Endothelial cell of umbilical vein (primary cell): ENCODE measurements around the gene FAM120A. TPM values are rescaled to one million over a fixed set of nuclear protein-coding genes. Genes with fewer than 3 reads are reported as not detected.

Experiments used
- BruUV-seq: library from RNA; stranded (reverse); fragments of 400-500 nt; replicated peaks from 2 replicates; lab custom pipeline; 2021; lab: Mats Ljungman, UMichigan
- CTCF ChIA-PET: fragments of 300-600, 350-600 bp; sonication (Branson Sonifier 250); formaldehyde crosslinking; loops from one replicate; lab custom pipeline; 2021; ENCODE audit warnings: antibody characterized with exemption, inconsistent platforms; lab: Charles Lee
- POLR2A ChIA-PET: fragments of 300-600, 350-600 bp; sonication (Branson Sonifier 250); formaldehyde crosslinking; loops from one replicate; lab custom pipeline; 2021; ENCODE audit warnings: antibody characterized with exemption, inconsistent platforms; lab: Charles Lee
- DNase-seq: peaks from one replicate; pipeline ENCODE4 v3.0.0-alpha.2; 2011; ENCODE audit warnings: low read depth, low spot score
- FAIRE-seq: peaks from 2 replicates; lab custom pipeline; 2011; peaks lifted over from hg19 to GRCh38; lab: Jason Lieb, UNC
- H2AFZ ChIP-seq: 2 replicates; pipeline ENCODE4 v1.6.0; 2012; ENCODE audit warnings: low read depth, low read length, control low read depth, inconsistent platforms
- H3K27ac ChIP-seq: 2 replicates; pipeline ENCODE4 v1.5.1; 2011; ENCODE audit warnings: low read depth, mild to moderate bottlenecking, control low read depth, low read length, moderate library complexity; ENCODE audit not compliant: insufficient read depth
- H3K27me3 ChIP-seq, 2 experiments: 2 replicates each; pipeline versions ENCODE4 v1.6.0 to v1.6.1; 2011; ENCODE audit warnings: low read length in 2 of 2, mixed read lengths in 1 of 2; ENCODE audit not compliant: control insufficient read depth in 2 of 2, insufficient read depth in 2 of 2
- H3K36me3 ChIP-seq, 2 experiments: 2 replicates in 1 of 2; 3 replicates in 1 of 2; pipeline ENCODE4 v1.5.1; 2011; ENCODE audit warnings: low read length in 2 of 2, mild to moderate bottlenecking in 1 of 2, moderate library complexity in 1 of 2; ENCODE audit not compliant: control insufficient read depth in 2 of 2, insufficient read depth in 2 of 2; ENCODE audit errors: extremely low read depth in 1 of 2
- H3K4me1 ChIP-seq: 3 replicates; pipeline ENCODE4 v1.5.1; 2011; ENCODE audit warnings: mild to moderate bottlenecking, low read length; ENCODE audit not compliant: control insufficient read depth, insufficient read depth; ENCODE audit errors: extremely low read depth
- H3K4me2 ChIP-seq: 2 replicates; pipeline ENCODE4 v1.6.1; 2011; ENCODE audit warnings: low read length, control low read depth, mixed read lengths; ENCODE audit not compliant: insufficient read depth
- H3K4me3 ChIP-seq, 3 experiments: fragments of 200-600 bp in 1 of 3; sonication (generic), shearing (Covaris generic) in 1 of 3; replicated peaks in 1 of 3; 2 replicates each; pipeline ENCODE4 v1.5.1; 2011 to 2016; ENCODE audit warnings: control low read depth in 3 of 3, low read length in 3 of 3, mild to moderate bottlenecking in 2 of 3, inconsistent platforms in 1 of 3, low read depth in 1 of 3, moderate library complexity in 1 of 3; ENCODE audit not compliant: insufficient read depth in 1 of 3
- H3K79me2 ChIP-seq: 2 replicates; pipeline ENCODE4 v1.6.0; 2012; ENCODE audit warnings: low read length, inconsistent platforms; ENCODE audit not compliant: control insufficient read depth, insufficient read depth
- H3K9ac ChIP-seq: replicated peaks from 2 replicates; pipeline ENCODE3; 2011; ENCODE audit warnings: low read length, control low read depth; ENCODE audit not compliant: insufficient read depth; ENCODE audit errors: extremely low read depth
- H3K9me1 ChIP-seq: replicated peaks from 3 replicates; pipeline ENCODE4 v1.6.0; 2011; ENCODE audit warnings: mild to moderate bottlenecking, low read length; ENCODE audit not compliant: control insufficient read depth, insufficient read depth; ENCODE audit errors: extremely low read depth
- H3K9me3 ChIP-seq: replicated peaks from 2 replicates; pipeline ENCODE4 v1.5.1; 2012; ENCODE audit warnings: low read length, inconsistent platforms; ENCODE audit not compliant: control insufficient read depth, insufficient read depth
- H4K20me1 ChIP-seq: replicated peaks from 2 replicates; pipeline ENCODE3; 2011; ENCODE audit warnings: mild to moderate bottlenecking, low read length; ENCODE audit not compliant: control insufficient read depth, insufficient read depth; ENCODE audit errors: extremely low read depth
- CTCF ChIP-seq, 2 donors: IDR thresholded peaks; 1 replicate in 1 of 2; 2 replicates in 1 of 2; pipeline ENCODE4 v1.5.1; 2011; ENCODE audit warnings: low read length in 2 of 2, mild to moderate bottlenecking in 2 of 2, moderate library complexity in 2 of 2, control low read depth in 1 of 2, inconsistent platforms in 1 of 2, low read depth in 1 of 2; ENCODE audit not compliant: insufficient read depth in 1 of 2; ENCODE audit errors: extremely low read depth in 1 of 2
- EZH2 ChIP-seq: IDR thresholded peaks from 2 replicates; pipeline ENCODE4 v1.6.1; 2012; ENCODE audit warnings: borderline replicate concordance, low read depth, mild to moderate bottlenecking, moderate library complexity, low read length, inconsistent platforms; ENCODE audit not compliant: severe bottlenecking
- FOS ChIP-seq: IDR thresholded peaks from 2 replicates; pipeline ENCODE4 v1.6.1; 2011; ENCODE audit warnings: mild to moderate bottlenecking, low read length, moderate library complexity, borderline replicate concordance; ENCODE audit not compliant: insufficient read depth
- GATA2 ChIP-seq: IDR thresholded peaks from 2 replicates; pipeline ENCODE4 v1.7.0; 2011; ENCODE audit warnings: low read depth, mild to moderate bottlenecking, moderate library complexity, mixed read lengths, low read length; ENCODE audit not compliant: insufficient read length, insufficient read depth
- JUN ChIP-seq: IDR thresholded peaks from 2 replicates; pipeline ENCODE4 v1.6.1; 2011; ENCODE audit warnings: borderline replicate concordance, low read depth; ENCODE audit not compliant: insufficient read length, insufficient read depth
- MAX ChIP-seq: IDR thresholded peaks from 2 replicates; pipeline ENCODE4 v1.6.1; 2011; ENCODE audit not compliant: insufficient read depth, insufficient read length
- MYC ChIP-seq: IDR thresholded peaks from one replicate; pipeline ENCODE4 v1.6.1; 2011; ENCODE audit warnings: mild to moderate bottlenecking, low read depth, low read length
- POLR2A ChIP-seq: IDR thresholded peaks from 2 replicates; pipeline ENCODE4 v1.6.1; 2012; ENCODE audit warnings: low read depth, mild to moderate bottlenecking, control low read depth, low read length
- POLR2AphosphoS5 ChIP-seq: IDR thresholded peaks from 2 replicates; pipeline ENCODE4 v1.6.1; 2012; ENCODE audit warnings: low read depth, mild to moderate bottlenecking, control low read depth, low read length, moderate library complexity; ENCODE audit not compliant: insufficient read depth
- dilution Hi-C: fragments of 300-500 bp; cut with MboI; formaldehyde crosslinking; loops from one replicate; pipeline ENCODE4 v1.15.0; 2019; ENCODE audit warnings: low sequenced_read_pairs; ENCODE audit not compliant: extremely low pct_ligation_motif_present
- intact Hi-C: fragments of 100-400 bp; cut with micrococcal nuclease; formaldehyde crosslinking; loops from one replicate; pipeline ENCODE4 v1.10.0; 2022
- polyA plus RNA-seq, 4 experiments: library from polyadenylated mRNA; depleted of rRNA in 3 of 4; stranded (reverse) in 3 of 4; unstranded in 1 of 4; fragments of >200 nt; gene quantifications; 2 replicates each; pipeline versions ENCODE4 v1.2.1 to v1.2.3, GENCODE V29; 2011 to 2012; ENCODE audit warnings: missing spikeins in 1 of 4
- total RNA-seq: library from RNA; stranded (reverse); gene quantifications from 2 replicates; pipeline ENCODE4 v1.2.3, GENCODE V29; 2021

The FAM120A gene
- total and polyA plus RNA-seq, 2 donors (not counting 3 experiments of a cell fraction or from before 2014, with no cell fraction given) = 66.8 to 126 TPM

GRCh38 chr9:93568169-93568568 is 116.7 kb downstream of the FAM120A start:
- H3K27me3 ChIP-seq = no peaks in the 10 kb centered on the region
- no TSS peak for BruUV-seq
- peaks cover 4 to 8% of the 10 kb centered on the region in 2 experiments for H3K36me3 ChIP-seq
- DNase-seq (no peak), FAIRE-seq (no peak)
- ChIA-PET POLR2A (no interaction called here), CTCF (no interaction called here)
- dilution Hi-C loops = no loop called here
- no peaks in the 10 kb centered on the region for H3K9me1 ChIP-seq
- TF ChIP-seq GATA2 (no peak), CTCF (IDR thresholded peaks at IDR 0.05; ENCODE audit: extremely low read depth in 1 of 2, insufficient read depth in 1 of 2, low read depth in 1 of 2, low read length in 2 of 2) (no peak), POLR2AphosphoS5 (no peak), EZH2 (no peak), JUN (no peak), MYC (no peak), MAX (no peak), FOS (no peak), POLR2A (no peak)
- H2AFZ ChIP-seq = no peak overlapping the region
- no peaks in the 10 kb centered on the region for H3K79me2 ChIP-seq
- H4K20me1 ChIP-seq = no peaks in the 10 kb centered on the region
- peaks cover 16% of the 10 kb centered on the region for H3K4me1 ChIP-seq
- H3K4me2 ChIP-seq = no peak overlapping the region
- H3K9me3 ChIP-seq = no peaks in the 10 kb centered on the region
- no peak overlapping the region for H3K27ac ChIP-seq
- intact Hi-C loops = loop anchor here (5.0 to 10.0 kb wide), 2 partner anchors 253 to 471 kb away; partner anchors contain the start of gene CARD19
- H3K4me3 ChIP-seq = no peak overlapping the region
- no peak overlapping the region for H3K9ac ChIP-seq
